PFSK-1 (cell line): Measurements from ENCODE around the gene ACP2.

Experiments used
- FOXP2 ChIP-seq: optimal IDR thresholded peaks from 2 replicates; pipeline ENCODE3; 2011; ENCODE audit warnings: borderline replicate concordance, control low read depth, inconsistent platforms; ENCODE audit not compliant: insufficient read depth; ENCODE audit errors: extremely low read length, extremely low read depth
- POLR2AphosphoS5 ChIP-seq: IDR thresholded peaks from 2 replicates; pipeline ENCODE4 v1.6.1; 2012; ENCODE audit warnings: low read depth, mild to moderate bottlenecking, control low read depth, low read length, moderate library complexity
- REST ChIP-seq, 2 experiments: IDR thresholded peaks; 2 replicates each; pipeline versions ENCODE4 v1.6.1 to v1.8.0; 2011 to 2012; ENCODE audit warnings: low read depth in 2 of 2, low read length in 2 of 2, control low read depth in 1 of 2, inconsistent platforms in 1 of 2, mild to moderate bottlenecking in 1 of 2, moderate library complexity in 1 of 2; ENCODE audit not compliant: insufficient read depth in 1 of 2
- SIN3A ChIP-seq: IDR thresholded peaks from 2 replicates; pipeline ENCODE4 v1.6.1; 2012; ENCODE audit warnings: mild to moderate bottlenecking, low read length, moderate library complexity, borderline replicate concordance; ENCODE audit not compliant: insufficient read depth
- TAF1 ChIP-seq: IDR thresholded peaks from 2 replicates; pipeline ENCODE4 v1.6.1; 2012; ENCODE audit warnings: low read length, control low read depth, borderline replicate concordance; ENCODE audit not compliant: insufficient read depth

Gene ACP2

GRCh38 chr11:47272706-47273105 lies 24.1 kb upstream of the ACP2 start:
- TF ChIP-seq POLR2AphosphoS5 (no peak), REST (IDR thresholded peaks at IDR 0.05; ENCODE audit: insufficient read depth in 1 of 2, low read depth in 2 of 2, low read length in 2 of 2) (peak; percentile 82 to 94), SIN3A (0 out of 2 replicates have a peak, but pooled peaks have one; percentile 40), TAF1 (no peak), FOXP2 (no peak)

GRCh38 chr11:47271961-47272661 lies 23.5 kb upstream of the ACP2 start:
- TF ChIP-seq TAF1: no peak
- TF ChIP-seq FOXP2: no peak
- no peak for TF ChIP-seq POLR2AphosphoS5
- TF ChIP-seq REST (IDR thresholded peaks at IDR 0.05; ENCODE audit: insufficient read depth in 1 of 2, low read depth in 2 of 2, low read length in 2 of 2): no peak
- no peak for TF ChIP-seq SIN3A

- TF ChIP-seq SIN3A (no peak), POLR2AphosphoS5 (no peak), FOXP2 (no peak), REST (IDR thresholded peaks at IDR 0.05; ENCODE audit: insufficient read depth in 1 of 2, low read depth in 2 of 2, low read length in 2 of 2) (no peak), TAF1 (no peak)
Observed at GRCh38 chr11:47271328-47271727, 22.7 kb upstream of the ACP2 start.

- TF ChIP-seq SIN3A (0 out of 2 replicates have a peak, but pooled peaks have one; percentile 6), POLR2AphosphoS5 (no peak), TAF1 (no peak), REST (IDR thresholded peaks at IDR 0.05; ENCODE audit: insufficient read depth in 1 of 2, low read depth in 2 of 2, low read length in 2 of 2) (peak; percentile 56 to 69), FOXP2 (no peak)
Observed at GRCh38 chr11:47270331-47271271, 22.0 kb upstream of the ACP2 start.
